ENCODE data around the gene RIIAD1.

RIIAD1 gene

DNA sequence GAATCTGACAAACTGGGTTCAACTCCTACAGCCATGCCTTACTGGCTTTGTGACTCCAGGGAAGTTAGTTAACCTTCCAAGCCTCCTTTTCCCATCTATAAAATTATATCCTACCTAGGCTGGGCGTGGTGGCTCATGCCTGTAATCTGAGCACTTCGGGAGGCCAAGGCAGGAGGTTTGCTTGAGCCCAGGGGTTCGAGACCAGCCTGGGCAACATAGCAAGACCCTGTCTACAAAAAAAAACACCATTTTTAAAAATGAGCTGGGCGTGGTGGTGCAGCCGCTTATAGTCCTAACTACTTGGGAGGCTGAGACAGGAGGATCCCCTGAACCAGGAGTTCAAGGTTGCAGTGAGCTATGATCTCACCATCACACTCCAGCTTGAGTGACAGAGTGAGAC is 19.8 kb upstream of the RIIAD1 start:
- H3K27me3 ChIP-seq (ENCODE audit: insufficient read depth, low read length), result no peaks in the 10 kb centered on the region
- H3K27ac ChIP-seq (ENCODE audit: low read depth, low read length), result no peak overlapping the region
- no peak overlapping the region for H3K4me3 ChIP-seq (ENCODE audit: low read depth, low read length)
- peaks cover 4% of the 10 kb centered on the region; the same call in 1 of the 2 replicates for H3K36me3 ChIP-seq (ENCODE audit: insufficient read depth, low read length)
- no peaks in the 10 kb centered on the region for H3K4me1 ChIP-seq (ENCODE audit: control insufficient read depth, insufficient read depth, low read length, unreplicated experiment)
- no peak overlapping the region for H2AFZ ChIP-seq (ENCODE audit: low read length, unreplicated experiment)
- no peaks in the 10 kb centered on the region for H3K79me2 ChIP-seq (ENCODE audit: control insufficient read depth, insufficient read depth, low read length, unreplicated experiment)

- Histone ChIP-seq H3K4me1 (ENCODE audit: control insufficient read depth, insufficient read depth, low read length, unreplicated experiment) (no peaks in the 10 kb centered on the region), H3K27ac (ENCODE audit: low read depth, low read length) (no peak overlapping the region)
These were observed 18.4 kb upstream of the RIIAD1 start for GRCh38 chr1:151702936-151703335.

DNA sequence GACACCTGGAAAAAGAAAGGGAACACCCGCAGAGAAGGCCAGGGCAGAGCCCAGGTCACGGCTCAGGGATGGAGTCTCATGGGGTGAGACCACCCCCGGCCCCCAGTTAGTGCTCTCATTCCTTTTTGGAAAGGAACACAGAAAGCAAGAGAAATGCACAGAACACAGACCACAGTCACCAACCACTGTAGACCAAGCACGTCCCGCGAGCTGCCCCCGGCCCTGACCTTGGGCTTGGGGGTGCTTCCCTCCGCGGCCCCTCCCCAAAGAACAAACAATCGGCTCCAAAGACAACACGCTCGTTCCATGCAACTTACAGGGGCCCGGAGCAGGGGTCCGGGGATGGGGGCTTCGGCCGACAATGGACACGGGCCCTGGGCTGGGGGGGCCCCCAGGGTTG is 17.5 kb upstream of the RIIAD1 start:
- Histone ChIP-seq H3K79me2 (ENCODE audit: control insufficient read depth, insufficient read depth, low read length, unreplicated experiment) (no peaks in the 10 kb centered on the region), H3K4me1 (ENCODE audit: control insufficient read depth, insufficient read depth, low read length, unreplicated experiment) (no peaks in the 10 kb centered on the region), H3K27ac (ENCODE audit: low read depth, low read length) (no peak overlapping the region)

More at GRCh38 chr1:151702936-151703335, 18.4 kb upstream of the RIIAD1 start:
- Histone ChIP-seq H3K79me2 (ENCODE audit: control insufficient read depth, insufficient read depth, low read length, unreplicated experiment) (no peaks in the 10 kb centered on the region), H3K4me3 (ENCODE audit: low read depth, low read length) (no peak overlapping the region), H2AFZ (ENCODE audit: low read length, unreplicated experiment) (no peak overlapping the region), H3K36me3 (ENCODE audit: insufficient read depth, low read length) (peaks cover 4% of the 10 kb centered on the region; the same call in 1 of the 2 replicates), H3K27me3 (ENCODE audit: insufficient read depth, low read length) (no peaks in the 10 kb centered on the region)

GRCh38 chr1:151704246-151704645 is 17.1 kb upstream of the RIIAD1 start:
- H3K27me3 ChIP-seq (ENCODE audit: insufficient read depth, low read length), result no peaks in the 10 kb centered on the region
- H3K27ac ChIP-seq (ENCODE audit: low read depth, low read length), result no peak overlapping the region
- H3K4me3 ChIP-seq (ENCODE audit: low read depth, low read length), result no peak overlapping the region
- peaks cover 3% of the 10 kb centered on the region; the same call in 1 of the 2 replicates for H3K36me3 ChIP-seq (ENCODE audit: insufficient read depth, low read length)
- H3K4me1 ChIP-seq (ENCODE audit: control insufficient read depth, insufficient read depth, low read length, unreplicated experiment), result no peaks in the 10 kb centered on the region
- no peak overlapping the region for H2AFZ ChIP-seq (ENCODE audit: low read length, unreplicated experiment)
- no peaks in the 10 kb centered on the region for H3K79me2 ChIP-seq (ENCODE audit: control insufficient read depth, insufficient read depth, low read length, unreplicated experiment)

More for the DNA sequence above, 17.5 kb upstream of the RIIAD1 start:
- Histone ChIP-seq H2AFZ (ENCODE audit: low read length, unreplicated experiment) (no peak overlapping the region), H3K27me3 (ENCODE audit: insufficient read depth, low read length) (no peaks in the 10 kb centered on the region), H3K36me3 (ENCODE audit: insufficient read depth, low read length) (peaks cover 4% of the 10 kb centered on the region; the same call in 1 of the 2 replicates), H3K4me3 (ENCODE audit: low read depth, low read length) (no peak overlapping the region)

DNA sequence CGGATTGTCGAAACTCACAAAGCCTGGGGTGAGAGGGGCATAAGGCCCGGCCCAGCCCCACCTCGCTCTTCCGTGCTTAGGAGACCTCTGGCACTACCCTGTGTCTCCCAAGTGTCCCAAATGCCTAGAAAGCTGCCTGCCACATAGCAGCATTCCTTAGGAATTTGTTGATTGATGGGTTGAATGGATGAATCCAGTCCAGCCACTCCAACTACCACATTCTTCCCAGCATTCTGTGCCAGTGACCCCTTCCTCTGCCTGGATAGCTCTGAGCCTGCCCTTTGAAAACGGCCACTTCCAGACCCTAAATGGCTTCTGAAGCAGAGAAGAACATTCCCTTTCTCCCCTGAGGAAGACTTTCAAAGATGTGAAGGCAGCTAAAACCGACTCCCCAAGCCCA is 16.2 kb upstream of the RIIAD1 start:
- no peaks in the 10 kb centered on the region for H3K27me3 ChIP-seq (ENCODE audit: insufficient read depth, low read length)
- no peak overlapping the region for H2AFZ ChIP-seq (ENCODE audit: low read length, unreplicated experiment)
- no peak overlapping the region for H3K4me3 ChIP-seq (ENCODE audit: low read depth, low read length)
- no peaks in the 10 kb centered on the region for H3K79me2 ChIP-seq (ENCODE audit: control insufficient read depth, insufficient read depth, low read length, unreplicated experiment)
- H3K4me1 ChIP-seq (ENCODE audit: control insufficient read depth, insufficient read depth, low read length, unreplicated experiment), result no peaks in the 10 kb centered on the region
- H3K36me3 ChIP-seq (ENCODE audit: insufficient read depth, low read length), result no peaks in the 10 kb centered on the region; the same call in 1 of the 2 replicates
- H3K27ac ChIP-seq (ENCODE audit: low read depth, low read length), result no peak overlapping the region

- H3K4me1 ChIP-seq (ENCODE audit: control insufficient read depth, insufficient read depth, low read length, unreplicated experiment), result no peaks in the 10 kb centered on the region
- no peaks in the 10 kb centered on the region for H3K27me3 ChIP-seq (ENCODE audit: insufficient read depth, low read length)
- H3K79me2 ChIP-seq (ENCODE audit: control insufficient read depth, insufficient read depth, low read length, unreplicated experiment), result no peaks in the 10 kb centered on the region
- no peak overlapping the region for H2AFZ ChIP-seq (ENCODE audit: low read length, unreplicated experiment)
- H3K36me3 ChIP-seq (ENCODE audit: insufficient read depth, low read length), result no peaks in the 10 kb centered on the region
- no peak overlapping the region for H3K4me3 ChIP-seq (ENCODE audit: low read depth, low read length)
- H3K27ac ChIP-seq (ENCODE audit: low read depth, low read length), result no peak overlapping the region
These were observed 15.4 kb upstream of the RIIAD1 start for GRCh38 chr1:151705753-151706463.

GRCh38 chr1:151706464-151707415 is 14.6 kb upstream of the RIIAD1 start:
- Histone ChIP-seq H3K36me3 (ENCODE audit: insufficient read depth, low read length) (no peaks in the 10 kb centered on the region), H3K27me3 (ENCODE audit: insufficient read depth, low read length) (0 out of 2 replicates have a peak, but pooled peaks cover 3% of the 10 kb centered on the region), H3K4me1 (ENCODE audit: control insufficient read depth, insufficient read depth, low read length, unreplicated experiment) (no peaks in the 10 kb centered on the region), H2AFZ (ENCODE audit: low read length, unreplicated experiment) (no peak overlapping the region), H3K79me2 (ENCODE audit: control insufficient read depth, insufficient read depth, low read length, unreplicated experiment) (no peaks in the 10 kb centered on the region), H3K4me3 (ENCODE audit: low read depth, low read length) (no peak overlapping the region), H3K27ac (ENCODE audit: low read depth, low read length) (no peak overlapping the region)

GRCh38 chr1:151707541-151708065 is 13.7 kb upstream of the RIIAD1 start:
- Histone ChIP-seq H3K4me1 (ENCODE audit: control insufficient read depth, insufficient read depth, low read length, unreplicated experiment) (no peaks in the 10 kb centered on the region), H3K36me3 (ENCODE audit: insufficient read depth, low read length) (no peaks in the 10 kb centered on the region), H3K27ac (ENCODE audit: low read depth, low read length) (no peak overlapping the region), H3K27me3 (ENCODE audit: insufficient read depth, low read length) (peaks cover 8% of the 10 kb centered on the region; the same call in 1 of the 2 replicates), H2AFZ (ENCODE audit: low read length, unreplicated experiment) (no peak overlapping the region), H3K79me2 (ENCODE audit: control insufficient read depth, insufficient read depth, low read length, unreplicated experiment) (no peaks in the 10 kb centered on the region), H3K4me3 (ENCODE audit: low read depth, low read length) (no peak overlapping the region)

DNA sequence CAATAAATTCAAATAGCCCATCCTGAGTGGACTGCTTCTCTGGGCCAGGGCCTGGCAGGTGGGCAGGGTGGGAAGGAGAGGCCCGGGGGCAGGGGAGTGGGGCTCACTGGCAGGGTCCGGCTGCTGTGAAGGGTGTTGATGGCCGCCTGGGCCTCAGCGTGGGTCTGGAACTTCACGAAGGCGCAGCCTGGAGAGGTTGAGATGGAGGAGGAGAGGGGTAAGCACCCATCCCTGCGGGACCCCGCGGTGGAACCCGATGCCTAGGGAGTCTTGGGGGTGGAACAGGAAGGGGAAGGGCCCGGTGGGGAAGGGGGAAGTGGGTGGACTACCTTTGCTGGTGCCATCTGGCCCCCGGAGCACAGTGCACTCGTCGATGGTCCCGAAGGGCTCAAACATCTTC is 12.4 kb upstream of the RIIAD1 start:
- Histone ChIP-seq H2AFZ (ENCODE audit: low read length, unreplicated experiment) (no peak overlapping the region), H3K4me3 (ENCODE audit: low read depth, low read length) (no peak overlapping the region), H3K27me3 (ENCODE audit: insufficient read depth, low read length) (peaks cover 18% of the 10 kb centered on the region), H3K36me3 (ENCODE audit: insufficient read depth, low read length) (no peaks in the 10 kb centered on the region), H3K4me1 (ENCODE audit: control insufficient read depth, insufficient read depth, low read length, unreplicated experiment) (no peaks in the 10 kb centered on the region), H3K27ac (ENCODE audit: low read depth, low read length) (no peak overlapping the region), H3K79me2 (ENCODE audit: control insufficient read depth, insufficient read depth, low read length, unreplicated experiment) (no peaks in the 10 kb centered on the region)

DNA sequence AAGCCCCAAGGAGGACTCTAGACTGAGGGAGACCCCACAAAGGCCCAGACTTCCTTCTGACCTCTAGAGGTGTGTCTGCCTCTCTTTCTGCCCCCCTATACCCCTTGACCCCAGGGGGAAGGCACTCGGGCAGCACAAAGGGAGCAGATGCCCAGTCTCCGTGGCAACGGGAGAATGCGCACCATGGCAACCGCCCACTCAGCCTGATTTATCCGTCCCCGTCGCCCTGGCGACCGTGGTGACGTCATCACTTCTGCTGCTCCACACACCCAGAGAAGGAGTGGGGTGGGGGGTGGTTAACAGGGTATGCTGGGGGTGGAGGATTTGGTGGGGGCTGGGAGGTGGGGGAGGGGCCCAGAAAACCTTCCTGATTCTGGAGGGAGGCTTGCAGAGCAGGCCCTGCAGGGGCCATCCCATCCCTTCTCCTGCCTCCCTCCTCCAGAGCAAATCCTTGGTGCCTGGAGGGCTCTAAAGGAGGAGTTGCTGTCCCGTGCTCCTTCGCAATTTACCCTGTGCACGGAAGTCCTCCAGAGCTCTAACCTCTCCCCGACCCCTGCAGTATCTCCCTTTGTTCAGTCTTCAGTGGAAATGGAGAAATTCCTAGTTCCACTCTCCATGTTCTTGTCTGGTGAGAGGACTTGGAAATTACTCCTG is 11.0 kb upstream of the RIIAD1 start:
- no peak overlapping the region for H3K4me3 ChIP-seq (ENCODE audit: low read depth, low read length)
- no peak overlapping the region for H3K27ac ChIP-seq (ENCODE audit: low read depth, low read length)
- H3K36me3 ChIP-seq (ENCODE audit: insufficient read depth, low read length), result no peaks in the 10 kb centered on the region
- no peak overlapping the region for H2AFZ ChIP-seq (ENCODE audit: low read length, unreplicated experiment)
- no peaks in the 10 kb centered on the region for H3K4me1 ChIP-seq (ENCODE audit: control insufficient read depth, insufficient read depth, low read length, unreplicated experiment)
- no peaks in the 10 kb centered on the region for H3K79me2 ChIP-seq (ENCODE audit: control insufficient read depth, insufficient read depth, low read length, unreplicated experiment)
- H3K27me3 ChIP-seq (ENCODE audit: insufficient read depth, low read length), result peaks cover 31% of the 10 kb centered on the region
